Measurements from ENCODE around the gene SDR42E2.
"Not testable (repeated sequence)": the region's sequence is repeated elsewhere in the genome, so short reads cannot be mapped to it uniquely, and the experiment has no call there.

SDR42E2 gene

GRCh38 chr16:22192261-22193062 lies 30.2 kb downstream of the SDR42E2 start:
- peak; percentile 54 for DNase-seq

GRCh38 chr16:22193063-22193411 lies 30.7 kb downstream of the SDR42E2 start:
- DNase-seq, result no peak

GRCh38 chr16:22194707-22195444 lies 32.6 kb downstream of the SDR42E2 start:
- DNase-seq, result no peak

- DNase-seq, result no peak
These were observed 33.1 kb downstream of the SDR42E2 start for GRCh38 chr16:22195445-22195694.

- peak; percentile 81 for DNase-seq
These were observed 33.6 kb downstream of the SDR42E2 start for GRCh38 chr16:22195695-22196558.

GRCh38 chr16:22196559-22197168 lies 34.4 kb downstream of the SDR42E2 start:
- not testable (repeated sequence) for DNase-seq

- no peak for DNase-seq
These were observed 36.4 kb downstream of the SDR42E2 start for GRCh38 chr16:22198547-22199293.

GRCh38 chr16:22202261-22202637 lies 39.9 kb downstream of the SDR42E2 start:
- DNase-seq, result no peak

- DNase-seq, result no peak
These were observed 40.8 kb downstream of the SDR42E2 start for GRCh38 chr16:22203091-22203490.

- no peak for DNase-seq
These were observed 41.9 kb downstream of the SDR42E2 start for GRCh38 chr16:22204091-22204655.

GRCh38 chr16:22205577-22206012 lies 43.3 kb downstream of the SDR42E2 start:
- no peak for DNase-seq

GRCh38 chr16:22206013-22206841 lies 43.9 kb downstream of the SDR42E2 start, which contains the start of gene EEF2K:
EEF2K (plus strand) TSS chr16:22206278; CDS start chr16:22225730, 19,452 bp downstream.
- DNase-seq, result peak; percentile 74

- DNase-seq, result peak; percentile 50
These were observed 44.8 kb downstream of the SDR42E2 start for GRCh38 chr16:22206842-22207714.

GRCh38 chr16:22207715-22208360 lies 45.5 kb downstream of the SDR42E2 start:
- no peak for DNase-seq

- DNase-seq, result no peak
These were observed 48.0 kb downstream of the SDR42E2 start for GRCh38 chr16:22210285-22210684.

GRCh38 chr16:22210854-22211253 lies 48.5 kb downstream of the SDR42E2 start:
- no peak for DNase-seq

GRCh38 chr16:22213236-22213635 lies 50.9 kb downstream of the SDR42E2 start:
- DNase-seq, result no peak

- no peak for DNase-seq
These were observed 51.5 kb downstream of the SDR42E2 start for GRCh38 chr16:22213801-22214200.

GRCh38 chr16:22214402-22214801 lies 52.1 kb downstream of the SDR42E2 start:
- DNase-seq, result no peak
